ENCODE results near the gene RARG. TPM values are rescaled to one million over a fixed set of nuclear protein-coding genes. Genes with fewer than 3 reads are reported as not detected.

Gene RARG
- total and polyA plus RNA-seq, 2 of the 4 experiments (the other 2 are of a cell fraction) = 7.9 to 30.9 TPM

DNA sequence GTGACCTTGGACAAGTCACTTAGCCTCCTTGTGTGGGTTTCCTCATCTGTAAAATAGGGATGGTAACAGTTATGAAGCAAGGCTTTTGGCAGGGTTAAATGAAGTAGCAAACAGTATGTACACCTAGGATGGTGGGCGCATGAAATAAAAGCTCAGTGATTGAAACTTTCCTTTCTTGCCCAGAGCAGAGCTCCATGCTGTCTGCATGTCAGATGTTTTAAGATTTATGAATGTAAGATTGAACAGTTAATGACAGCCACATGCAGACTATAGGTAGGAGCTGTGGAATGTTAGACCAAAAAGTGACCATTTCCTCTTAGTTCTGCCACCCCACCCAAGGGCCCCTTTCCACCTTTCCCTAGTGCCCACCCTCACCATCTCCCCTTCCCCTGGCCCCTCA lies 37.0 kb downstream of the RARG start:
- H4K5ac ChIP-seq (ENCODE audit: low read depth, low read length) = no peak overlapping the region
- no peak overlapping the region for H4K91ac ChIP-seq (ENCODE audit: insufficient read depth, low read depth, low read length)
- no peaks in the 10 kb centered on the region; the same call in 1 of the 2 replicates for H3K4me1 ChIP-seq (ENCODE audit: control insufficient read depth, insufficient read depth, low read length)
- no peak overlapping the region for H2BK120ac ChIP-seq (ENCODE audit: low read depth, low read length)
- H3K4ac ChIP-seq (ENCODE audit: low read depth, low read length) = no peak overlapping the region
- ATAC-seq (ENCODE audit: low read depth) (no peak), DNase-seq (no peak)
- no peak overlapping the region for H2BK20ac ChIP-seq (ENCODE audit: low read depth, low read length)
- peaks cover 2% of the 10 kb centered on the region; the same call in 1 of the 2 replicates for H3K27me3 ChIP-seq (ENCODE audit: control insufficient read depth, insufficient read depth, low read length)
- in situ Hi-C loops (cut with MboI; ENCODE audit: low sequenced_read_pairs) (no loop called here), dilution Hi-C loops (cut with HindIII; ENCODE audit: low sequenced_read_pairs, unreplicated experiment) (no loop called here), intact Hi-C loops (cut with micrococcal nuclease) (no loop called here)
- no TSS peak for BruUV-seq (replicated peaks)
- peaks cover 8% of the 10 kb centered on the region; the same call in 1 of the 2 replicates for H3K36me3 ChIP-seq (ENCODE audit: control insufficient read depth, insufficient read depth, low read length)
- H3K18ac ChIP-seq (ENCODE audit: low read depth, low read length) = no peak overlapping the region
- no peak overlapping the region for H2BK5ac ChIP-seq (ENCODE audit: low read depth, low read length, poor library complexity, severe bottlenecking)
- H2AK5ac ChIP-seq (ENCODE audit: low read depth, low read length) = no peak overlapping the region
- peaks cover 0 to 2% of the 10 kb centered on the region in 2 experiments; a peak in 1 of 4 replicates for H3K79me1 ChIP-seq (ENCODE audit: low read depth in 1 of 2, low read length in 2 of 2)
- H3K23ac ChIP-seq (ENCODE audit: low read depth, low read length) = no peak overlapping the region
- H2AFZ ChIP-seq (replicated peaks; ENCODE audit: low read length, poor library complexity) = no peak overlapping the region
- no peak overlapping the region for H3K27ac ChIP-seq (ENCODE audit: insufficient read depth, low read length)
- no peak overlapping the region for H2AK9ac ChIP-seq (replicated peaks; ENCODE audit: low read depth, low read length, poor library complexity)
- H3K14ac ChIP-seq (replicated peaks; ENCODE audit: low read depth, low read length) = no peak overlapping the region
- H3K4me2 ChIP-seq (ENCODE audit: low read depth, low read length) = no peak overlapping the region
- no peak overlapping the region for H2BK15ac ChIP-seq (ENCODE audit: low read depth, low read length)
- H4K8ac ChIP-seq (ENCODE audit: low read depth in 2 of 2, low read length in 2 of 2) = no peak overlapping the region
- H3K9me3 ChIP-seq (ENCODE audit: control insufficient read depth, insufficient read depth, low read length) = no peaks in the 10 kb centered on the region
- H3K9ac ChIP-seq (ENCODE audit: low read depth, low read length) = no peak overlapping the region
- no peak for TF ChIP-seq NFE2L2 (IDR thresholded peaks at IDR 0.05; ENCODE audit: low read depth, low read length)
- TF ChIP-seq POLR2A (IDR thresholded peaks at IDR 0.05; ENCODE audit: low read depth, low read length) = no peak
- no peak for TF ChIP-seq CEBPB (IDR thresholded peaks at IDR 0.05; ENCODE audit: low read depth, low read length)
- TF ChIP-seq CHD1 (IDR thresholded peaks at IDR 0.05; ENCODE audit: low read depth, low read length) = no peak
- no peak for TF ChIP-seq MXI1 (IDR thresholded peaks at IDR 0.05; ENCODE audit: borderline replicate concordance, low read depth, low read length)
- TF ChIP-seq, protein P1, sequence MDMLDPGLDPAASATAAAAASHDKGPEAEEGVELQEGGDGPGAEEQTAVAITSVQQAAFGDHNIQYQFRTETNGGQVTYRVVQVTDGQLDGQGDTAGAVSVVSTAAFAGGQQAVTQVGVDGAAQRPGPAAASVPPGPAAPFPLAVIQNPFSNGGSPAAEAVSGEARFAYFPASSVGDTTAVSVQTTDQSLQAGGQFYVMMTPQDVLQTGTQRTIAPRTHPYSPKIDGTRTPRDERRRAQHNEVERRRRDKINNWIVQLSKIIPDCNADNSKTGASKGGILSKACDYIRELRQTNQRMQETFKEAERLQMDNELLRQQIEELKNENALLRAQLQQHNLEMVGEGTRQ (IDR thresholded peaks at IDR 0.05; ENCODE audit: low read depth, low read length) = no peak
- TF ChIP-seq RAD21 (IDR thresholded peaks at IDR 0.05; ENCODE audit: low read length) = no peak
- no peak for TF ChIP-seq MAZ (IDR thresholded peaks at IDR 0.05; ENCODE audit: borderline replicate concordance, low read depth, low read length)
- TF ChIP-seq, protein P2, sequence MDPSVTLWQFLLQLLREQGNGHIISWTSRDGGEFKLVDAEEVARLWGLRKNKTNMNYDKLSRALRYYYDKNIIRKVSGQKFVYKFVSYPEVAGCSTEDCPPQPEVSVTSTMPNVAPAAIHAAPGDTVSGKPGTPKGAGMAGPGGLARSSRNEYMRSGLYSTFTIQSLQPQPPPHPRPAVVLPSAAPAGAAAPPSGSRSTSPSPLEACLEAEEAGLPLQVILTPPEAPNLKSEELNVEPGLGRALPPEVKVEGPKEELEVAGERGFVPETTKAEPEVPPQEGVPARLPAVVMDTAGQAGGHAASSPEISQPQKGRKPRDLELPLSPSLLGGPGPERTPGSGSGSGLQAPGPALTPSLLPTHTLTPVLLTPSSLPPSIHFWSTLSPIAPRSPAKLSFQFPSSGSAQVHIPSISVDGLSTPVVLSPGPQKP (IDR thresholded peaks at IDR 0.05; ENCODE audit: borderline replicate concordance, low read depth, low read length) = no peak
- TF ChIP-seq MAFK (IDR thresholded peaks at IDR 0.05; ENCODE audit: low read depth, low read length) = no peak
- TF ChIP-seq BHLHE40 (IDR thresholded peaks at IDR 0.05; ENCODE audit: low read depth, low read length) = no peak
- TF ChIP-seq, protein P3, sequence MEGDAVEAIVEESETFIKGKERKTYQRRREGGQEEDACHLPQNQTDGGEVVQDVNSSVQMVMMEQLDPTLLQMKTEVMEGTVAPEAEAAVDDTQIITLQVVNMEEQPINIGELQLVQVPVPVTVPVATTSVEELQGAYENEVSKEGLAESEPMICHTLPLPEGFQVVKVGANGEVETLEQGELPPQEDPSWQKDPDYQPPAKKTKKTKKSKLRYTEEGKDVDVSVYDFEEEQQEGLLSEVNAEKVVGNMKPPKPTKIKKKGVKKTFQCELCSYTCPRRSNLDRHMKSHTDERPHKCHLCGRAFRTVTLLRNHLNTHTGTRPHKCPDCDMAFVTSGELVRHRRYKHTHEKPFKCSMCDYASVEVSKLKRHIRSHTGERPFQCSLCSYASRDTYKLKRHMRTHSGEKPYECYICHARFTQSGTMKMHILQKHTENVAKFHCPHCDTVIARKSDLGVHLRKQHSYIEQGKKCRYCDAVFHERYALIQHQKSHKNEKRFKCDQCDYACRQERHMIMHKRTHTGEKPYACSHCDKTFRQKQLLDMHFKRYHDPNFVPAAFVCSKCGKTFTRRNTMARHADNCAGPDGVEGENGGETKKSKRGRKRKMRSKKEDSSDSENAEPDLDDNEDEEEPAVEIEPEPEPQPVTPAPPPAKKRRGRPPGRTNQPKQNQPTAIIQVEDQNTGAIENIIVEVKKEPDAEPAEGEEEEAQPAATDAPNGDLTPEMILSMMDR (conservative IDR thresholded peaks at IDR 0.05; ENCODE audit: low read depth, low read length) = no peak
- no peak for TF ChIP-seq RFX5 (IDR thresholded peaks at IDR 0.05; ENCODE audit: low read depth, low read length)
- ChIA-PET CTCF (interaction anchor here (0.8 to 1.3 kb wide), 2 partner anchors 35 to 129 kb away, joined by 3 to 6 read pairs; no protein-coding TSS in a partner anchor), POLR2A (ENCODE audit: unreplicated experiment) (no interaction called here)
- H4K20me1 ChIP-seq (ENCODE audit: insufficient read depth, low read length) = no peaks in the 10 kb centered on the region
- no peak overlapping the region for H3K4me3 ChIP-seq (ENCODE audit: insufficient read depth, low read depth, low read length)
- no peak overlapping the region for H3K56ac ChIP-seq (ENCODE audit: extremely low read depth, insufficient read depth, low read length)
- no CpG with 5 or more reads among the region's 1 CpG for WGBS, 2 experiments (ENCODE audit: extremely low coverage in 2 of 2, insufficient read length in 1 of 2)
- peaks cover 11% of the 10 kb centered on the region for H3K9me1 ChIP-seq (ENCODE audit: insufficient read depth, low read length)
